HepG2 (cell line): Measurements from ENCODE around the gene MAP3K3. TPM values are rescaled to one million over a fixed set of nuclear protein-coding genes. Genes with fewer than 3 reads are reported as not detected.

Experiments used
- BHLHE40 ChIP-seq: IDR thresholded peaks from 2 replicates; pipeline ENCODE4 v1.6.1; 2011; ENCODE audit warnings: low read length, improper control_type of control experiment
- GABPB1 ChIP-seq: IDR thresholded peaks from 2 replicates; pipeline ENCODE4 v1.6.1; 2016; ENCODE audit warnings: mild to moderate bottlenecking, missing genetic modification reagents, moderate library complexity, missing compliant biosample characterization
- IKZF4 ChIP-seq: sonication (generic); formaldehyde crosslinking; IDR thresholded peaks from 2 replicates; pipeline ENCODE4 v1.5.1; 2020; ENCODE audit warnings: borderline replicate concordance, mild to moderate bottlenecking, low read depth, missing genetic modification reagents; ENCODE audit errors: not compliant biosample characterization
- JDP2 ChIP-seq: sonication (generic); formaldehyde crosslinking; IDR thresholded peaks from 2 replicates; pipeline ENCODE4 v1.8.1; 2022; ENCODE audit warnings: missing genetic modification reagents, borderline replicate concordance
- NFIC ChIP-seq: IDR thresholded peaks from 2 replicates; pipeline ENCODE4 v1.6.1; 2012; ENCODE audit warnings: mild to moderate bottlenecking, low read length, inconsistent platforms
- TOPORS ChIP-seq: sonication (generic); formaldehyde crosslinking; IDR thresholded peaks from 2 replicates; pipeline ENCODE4 v1.8.0; 2023; ENCODE audit warnings: mild to moderate bottlenecking, missing genetic modification reagents
- USF2 ChIP-seq, 2 experiments: sonication (generic) in 1 of 2; formaldehyde crosslinking in 1 of 2; IDR thresholded peaks; 2 replicates each; pipeline versions ENCODE4 v1.5.1 to v1.6.1; 2011 to 2020; ENCODE audit warnings: borderline replicate concordance in 1 of 2, low read depth in 1 of 2, low read length in 1 of 2, mild to moderate bottlenecking in 1 of 2, missing genetic modification reagents in 1 of 2, moderate library complexity in 1 of 2
- ZNF296 ChIP-seq: sonication (generic); formaldehyde crosslinking; conservative IDR thresholded peaks from 2 replicates; pipeline ENCODE4 v1.5.0; 2020; ENCODE audit warnings: mild to moderate bottlenecking, missing genetic modification reagents
- ZNF33A ChIP-seq: sonication (generic); formaldehyde crosslinking; IDR thresholded peaks from 2 replicates; pipeline ENCODE4 v1.5.1; 2020; ENCODE audit warnings: missing genetic modification reagents, mild to moderate bottlenecking, moderate library complexity, borderline replicate concordance
- ZNF574 ChIP-seq: sonication (generic); formaldehyde crosslinking; IDR thresholded peaks from 2 replicates; pipeline ENCODE4 v1.4.0; 2020; ENCODE audit warnings: missing genetic modification reagents
- ZSCAN22 ChIP-seq: sonication (generic); formaldehyde crosslinking; IDR thresholded peaks from 2 replicates; pipeline ENCODE4 v1.4.0; 2020; ENCODE audit warnings: mild to moderate bottlenecking, missing genetic modification reagents
- polyA plus RNA-seq, 8 experiments: library from polyadenylated mRNA; depleted of rRNA in 3 of 8; stranded (reverse) in 7 of 8; unstranded in 1 of 8; fragments of >200 nt; fragmentation: Illumina TruSeq in 4 of 8; extraction: Trizol in 4 of 8; gene quantifications; 2 replicates each; pipeline versions ENCODE4 v1.2.1 to v1.2.3, GENCODE V29; 2011 to 2016; ENCODE audit warnings: low read depth in 4 of 8, missing spikeins in 1 of 8, mixed read lengths in 1 of 8; ENCODE audit not compliant: insufficient read depth in 1 of 8
- total RNA-seq, 5 experiments: library from RNA; depleted of rRNA; stranded (reverse); fragments of >200 nt; fragmentation: Illumina TruSeq; extraction: Trizol; gene quantifications; 2 replicates each; pipeline ENCODE4 v1.2.3, GENCODE V29; 2016; ENCODE audit warnings: low read depth in 1 of 5
- TF ChIP-seq, protein P1 (sequence below), 2 experiments: sonication (generic) in 1 of 2; formaldehyde crosslinking in 1 of 2; IDR thresholded peaks; 2 replicates each; pipeline versions ENCODE4 v1.4.0 to v1.6.1; 2018 to 2020; ENCODE audit warnings: missing genetic modification reagents in 2 of 2, borderline replicate concordance in 1 of 2, low read depth in 1 of 2, mild to moderate bottlenecking in 1 of 2, missing biosample characterization in 1 of 2
- TF ChIP-seq, protein P2 (sequence below): sonication (generic); formaldehyde crosslinking; IDR thresholded peaks from 2 replicates; pipeline ENCODE4 v1.4.0; 2020; ENCODE audit warnings: low read depth, missing genetic modification reagents
- TF ChIP-seq, protein P3 (sequence below): sonication (generic); formaldehyde crosslinking; IDR thresholded peaks from 2 replicates; pipeline ENCODE4 v1.8.0; 2023; ENCODE audit warnings: mild to moderate bottlenecking, missing genetic modification reagents

The MAP3K3 gene
- total and polyA plus RNA-seq, 2 of the 13 experiments (the other 11 are each of a cell fraction or from before 2014, with no cell fraction given), result 17.7 to 21.8 TPM

DNA sequence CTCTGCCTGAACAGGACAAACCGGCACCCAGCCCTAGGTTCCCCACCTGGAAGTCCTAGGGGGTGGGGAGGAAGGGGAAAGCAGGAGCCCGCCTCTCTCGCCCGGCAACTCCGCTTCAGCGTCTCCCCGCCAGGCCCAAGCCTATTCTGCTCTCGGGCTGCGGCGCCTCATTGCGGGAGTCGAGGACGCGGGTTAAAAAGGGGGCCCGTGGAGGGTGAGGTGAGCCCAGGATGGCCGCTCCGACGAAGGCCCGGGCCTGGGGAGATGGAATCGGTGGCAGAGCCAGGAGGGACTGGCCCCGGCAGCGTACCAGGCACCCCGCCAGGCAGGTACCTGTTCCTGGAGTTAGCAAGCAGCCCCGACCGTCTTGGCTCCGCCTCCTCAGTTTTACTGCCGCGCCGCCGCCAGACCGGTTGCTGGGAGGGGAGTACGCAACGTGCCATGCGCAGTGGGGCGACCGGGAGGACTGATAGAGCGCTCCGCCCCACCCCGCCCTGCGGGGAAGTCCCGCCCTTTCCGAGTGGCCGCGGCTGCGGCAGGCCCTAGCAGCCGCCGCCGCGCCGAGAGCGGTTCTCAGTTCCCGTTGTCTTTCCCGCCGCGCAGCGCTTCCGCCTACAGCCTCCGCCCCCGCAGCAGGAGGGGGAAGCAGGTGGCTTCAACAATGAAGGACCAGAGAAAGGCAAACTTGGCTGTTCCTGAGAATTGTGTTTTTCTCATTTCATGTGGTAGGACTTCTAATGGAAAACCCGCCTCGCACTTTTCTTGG is 119.4 kb downstream of the MAP3K3 start, which contains the start of gene STRADA (continued):
- TF ChIP-seq ZNF33A (0 out of 2 replicates have a peak, but pooled peaks have one; percentile 67), NFIC (no peak), ZSCAN22 (CRISPR knock-in tag) (0 out of 2 replicates have a peak, but pooled peaks have one; percentile 16), GABPB1 (peak; percentile 95), ZNF574 (CRISPR knock-in tag) (peak; percentile 76), USF2 (IDR thresholded peaks at IDR 0.05; ENCODE audit: low read depth, low read length) (no peak), USF2 (CRISPR knock-in tag; IDR thresholded peaks at IDR 0.05; ENCODE audit: borderline replicate concordance) (no peak), BHLHE40 (no peak), TOPORS (0 out of 2 replicates have a peak, but pooled peaks have one; percentile 31), ZNF296 (CRISPR knock-in tag) (no peak), IKZF4 (peak; percentile 66), JDP2 (CRISPR knock-in tag) (no peak)
- TF ChIP-seq, protein P1, sequence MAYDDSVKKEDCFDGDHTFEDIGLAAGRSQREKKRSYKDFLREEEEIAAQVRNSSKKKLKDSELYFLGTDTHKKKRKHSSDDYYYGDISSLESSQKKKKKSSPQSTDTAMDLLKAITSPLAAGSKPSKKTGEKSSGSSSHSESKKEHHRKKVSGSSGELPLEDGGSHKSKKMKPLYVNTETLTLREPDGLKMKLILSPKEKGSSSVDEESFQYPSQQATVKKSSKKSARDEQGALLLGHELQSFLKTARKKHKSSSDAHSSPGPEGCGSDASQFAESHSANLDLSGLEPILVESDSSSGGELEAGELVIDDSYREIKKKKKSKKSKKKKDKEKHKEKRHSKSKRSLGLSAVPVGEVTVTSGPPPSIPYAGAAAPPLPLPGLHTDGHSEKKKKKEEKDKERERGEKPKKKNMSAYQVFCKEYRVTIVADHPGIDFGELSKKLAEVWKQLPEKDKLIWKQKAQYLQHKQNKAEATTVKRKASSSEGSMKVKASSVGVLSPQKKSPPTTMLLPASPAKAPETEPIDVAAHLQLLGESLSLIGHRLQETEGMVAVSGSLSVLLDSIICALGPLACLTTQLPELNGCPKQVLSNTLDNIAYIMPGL (CRISPR knock-in tag; IDR thresholded peaks at IDR 0.05; ENCODE audit: borderline replicate concordance in 1 of 2, low read depth in 1 of 2), result peak; percentile 77 to 79
- TF ChIP-seq, protein P2, sequence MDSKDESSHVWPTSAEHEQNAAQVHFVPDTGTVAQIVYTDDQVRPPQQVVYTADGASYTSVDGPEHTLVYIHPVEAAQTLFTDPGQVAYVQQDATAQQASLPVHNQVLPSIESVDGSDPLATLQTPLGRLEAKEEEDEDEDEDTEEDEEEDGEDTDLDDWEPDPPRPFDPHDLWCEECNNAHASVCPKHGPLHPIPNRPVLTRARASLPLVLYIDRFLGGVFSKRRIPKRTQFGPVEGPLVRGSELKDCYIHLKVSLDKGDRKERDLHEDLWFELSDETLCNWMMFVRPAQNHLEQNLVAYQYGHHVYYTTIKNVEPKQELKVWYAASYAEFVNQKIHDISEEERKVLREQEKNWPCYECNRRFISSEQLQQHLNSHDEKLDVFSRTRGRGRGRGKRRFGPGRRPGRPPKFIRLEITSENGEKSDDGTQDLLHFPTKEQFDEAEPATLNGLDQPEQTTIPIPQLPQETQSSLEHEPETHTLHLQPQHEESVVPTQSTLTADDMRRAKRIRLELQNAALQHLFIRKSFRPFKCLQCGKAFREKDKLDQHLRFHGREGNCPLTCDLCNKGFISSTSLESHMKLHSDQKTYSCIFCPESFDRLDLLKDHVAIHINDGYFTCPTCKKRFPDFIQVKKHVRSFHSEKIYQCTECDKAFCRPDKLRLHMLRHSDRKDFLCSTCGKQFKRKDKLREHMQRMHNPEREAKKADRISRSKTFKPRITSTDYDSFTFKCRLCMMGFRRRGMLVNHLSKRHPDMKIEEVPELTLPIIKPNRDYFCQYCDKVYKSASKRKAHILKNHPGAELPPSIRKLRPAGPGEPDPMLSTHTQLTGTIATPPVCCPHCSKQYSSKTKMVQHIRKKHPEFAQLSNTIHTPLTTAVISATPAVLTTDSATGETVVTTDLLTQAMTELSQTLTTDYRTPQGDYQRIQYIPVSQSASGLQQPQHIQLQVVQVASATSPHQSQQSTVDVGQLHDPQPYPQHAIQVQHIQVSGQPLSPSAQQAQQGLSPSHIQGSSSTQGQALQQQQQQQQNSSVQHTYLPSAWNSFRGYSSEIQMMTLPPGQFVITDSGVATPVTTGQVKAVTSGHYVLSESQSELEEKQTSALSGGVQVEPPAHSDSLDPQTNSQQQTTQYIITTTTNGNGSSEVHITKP, result no peak
- TF ChIP-seq, protein P3, sequence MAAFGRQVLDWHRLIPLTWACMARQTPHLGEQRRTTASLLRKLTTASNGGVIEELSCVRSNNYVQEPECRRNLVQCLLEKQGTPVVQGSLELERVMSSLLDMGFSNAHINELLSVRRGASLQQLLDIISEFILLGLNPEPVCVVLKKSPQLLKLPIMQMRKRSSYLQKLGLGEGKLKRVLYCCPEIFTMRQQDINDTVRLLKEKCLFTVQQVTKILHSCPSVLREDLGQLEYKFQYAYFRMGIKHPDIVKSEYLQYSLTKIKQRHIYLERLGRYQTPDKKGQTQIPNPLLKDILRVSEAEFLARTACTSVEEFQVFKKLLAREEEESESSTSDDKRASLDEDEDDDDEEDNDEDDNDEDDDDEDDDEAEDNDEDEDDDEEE (CRISPR knock-in tag), result peak; percentile 94
